Smooth muscle cell of the pulmonary artery (primary cell): ENCODE results near the gene SERPINB8. TPM values are rescaled to one million over a fixed set of nuclear protein-coding genes. Genes with fewer than 3 reads are reported as not detected.

ENCODE experiments used
- total RNA-seq: library from RNA; depleted of rRNA; stranded (reverse); fragments of >200 nt; gene quantifications from 2 replicates; pipeline ENCODE4 v1.2.3, GENCODE V29; 2014

The SERPINB8 gene, protein sequence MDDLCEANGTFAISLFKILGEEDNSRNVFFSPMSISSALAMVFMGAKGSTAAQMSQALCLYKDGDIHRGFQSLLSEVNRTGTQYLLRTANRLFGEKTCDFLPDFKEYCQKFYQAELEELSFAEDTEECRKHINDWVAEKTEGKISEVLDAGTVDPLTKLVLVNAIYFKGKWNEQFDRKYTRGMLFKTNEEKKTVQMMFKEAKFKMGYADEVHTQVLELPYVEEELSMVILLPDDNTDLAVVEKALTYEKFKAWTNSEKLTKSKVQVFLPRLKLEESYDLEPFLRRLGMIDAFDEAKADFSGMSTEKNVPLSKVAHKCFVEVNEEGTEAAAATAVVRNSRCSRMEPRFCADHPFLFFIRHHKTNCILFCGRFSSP
- 11.1 and 14.3 TPM in 2 replicates for total RNA-seq

DNA sequence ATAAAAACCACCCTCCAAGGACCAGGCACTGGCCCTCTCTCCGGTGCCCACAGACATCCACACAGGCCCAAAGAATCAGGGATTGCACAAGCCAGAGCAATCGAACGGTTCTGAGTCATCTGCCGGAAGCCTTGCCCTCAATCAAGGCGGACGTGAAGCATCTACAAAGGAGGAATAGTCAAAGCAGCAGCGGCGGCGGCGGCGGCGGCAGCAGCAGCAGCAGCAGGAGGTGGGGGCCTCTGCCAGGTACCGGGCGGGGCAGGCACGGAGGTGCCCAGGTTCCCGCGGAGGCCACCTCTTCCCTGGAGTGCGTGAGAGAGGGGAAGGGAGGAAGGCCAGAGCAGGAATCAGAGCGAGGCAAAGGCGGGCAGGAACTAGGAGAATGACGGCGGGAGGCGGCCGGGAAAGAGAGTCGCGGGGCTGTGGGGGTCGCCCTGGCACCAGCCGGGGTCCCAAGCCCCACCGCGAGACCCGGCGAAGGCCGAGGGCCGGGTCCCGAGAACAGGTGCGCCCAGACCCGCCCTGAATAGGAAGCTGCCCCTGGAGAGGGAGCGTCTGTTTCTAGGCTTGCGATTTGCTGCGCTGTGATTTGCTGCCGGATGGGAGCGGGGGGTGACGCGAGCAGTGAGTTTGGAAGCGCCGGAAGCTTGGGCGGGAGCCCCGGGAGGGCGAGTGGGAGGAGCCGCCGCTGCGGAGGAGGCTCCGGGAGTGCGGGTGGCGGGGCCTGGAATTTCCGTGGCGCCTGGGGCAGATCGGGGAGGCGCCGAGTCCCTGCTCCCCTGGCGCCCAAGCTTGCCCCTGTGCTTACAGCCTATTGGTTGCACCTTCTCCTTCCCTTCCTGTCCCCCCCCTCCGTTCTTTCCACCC lies at the start of gene SERPINB8:
Gene SERPINB8 (plus strand): TSS at position 140 of the 867 bp plus-strand sequence. CDS start 8,228 bp downstream, outside the sequence.

DNA sequence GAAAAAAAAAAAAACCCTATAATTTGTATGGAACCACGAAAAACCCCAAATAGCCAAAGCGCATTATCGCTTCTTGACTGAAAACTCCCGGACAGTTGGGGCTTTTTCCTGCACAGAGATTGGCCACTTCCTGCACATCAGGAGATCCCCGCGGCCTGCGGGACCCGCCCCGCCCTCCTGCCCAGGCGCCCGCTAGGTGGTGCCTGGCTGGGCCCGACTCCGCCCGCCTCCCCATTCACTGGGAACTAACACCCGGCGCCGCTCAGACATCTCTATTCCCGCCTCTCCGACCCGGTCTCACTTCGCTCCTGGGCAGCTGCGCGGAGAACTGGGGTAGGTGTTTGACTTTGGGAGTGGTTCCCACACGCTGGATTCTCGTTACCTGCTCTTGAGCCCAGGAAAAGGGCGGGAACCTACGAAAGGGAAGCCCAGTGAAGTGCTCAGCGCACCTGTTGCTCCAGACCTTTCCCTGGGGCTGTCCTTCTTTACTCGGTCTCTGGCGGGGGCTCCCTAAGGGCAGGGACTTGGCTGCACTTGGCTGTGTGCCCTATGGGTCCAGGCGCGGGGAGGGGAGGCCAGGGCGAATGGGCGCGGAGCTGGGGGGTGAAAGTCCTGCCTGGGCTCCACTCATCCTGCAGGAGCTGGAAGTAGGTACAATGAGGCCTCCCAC lies 20.7 kb upstream of the SERPINB8 start, which contains the start of gene HMSD:
Gene HMSD (plus strand): TSS at position 234 of the 670 bp plus-strand sequence. CDS start 4,155 bp downstream, outside the sequence.

Other genes with a start within 250 kb of the SERPINB8 start
- 0.07 and 0.46 TPM in 2 replicates for gene SERPINB7, start 194.7 kb upstream of the SERPINB8 start, total RNA-seq
- gene SERPINB2, start 82.4 kb upstream of the SERPINB8 start, total RNA-seq, result 0.50 and 14.4 TPM in 2 replicates
- not detected in 2 replicates for gene SERPINB10, start 62.1 kb upstream of the SERPINB8 start, total RNA-seq
- gene HMSD, start 20.8 kb upstream of the SERPINB8 start, total RNA-seq, result 0.33 TPM in 1 of 2 replicates, not detected in the other
- gene LINC00305, start 179.0 kb downstream of the SERPINB8 start, total RNA-seq, result not detected in 2 replicates